DMS 273 (cell line): ENCODE data around the gene DYNC1I2.
"Not testable (repeated sequence)": the region's sequence is repeated elsewhere in the genome, so short reads cannot be mapped to it uniquely, and the experiment has no call there.

Experiments used
- DNase-seq: peaks from one replicate; lab custom pipeline; 2025; ENCODE audit not compliant: unreplicated experiment; lab: John Stamatoyannopoulos, UW

DYNC1I2 gene

DNA sequence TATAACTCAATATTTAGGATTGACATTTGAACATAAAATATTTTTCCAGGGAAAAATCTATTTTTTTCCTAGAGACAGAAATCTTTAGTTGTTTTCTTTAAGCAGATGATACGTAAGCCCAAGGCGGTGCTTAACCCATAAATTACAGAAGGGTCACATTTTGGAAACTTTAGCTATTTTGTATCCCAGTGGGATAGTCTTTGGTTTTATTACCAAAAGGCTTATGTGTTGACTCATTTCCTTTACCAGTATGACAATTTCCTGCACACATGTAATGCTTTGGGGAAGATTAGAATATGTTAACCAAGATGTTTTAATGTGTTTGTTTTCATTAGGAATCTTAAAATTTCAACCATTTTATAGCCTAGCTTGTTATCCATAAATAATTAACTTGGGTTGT, 24.8 kb downstream of the DYNC1I2 start:
- DNase-seq: no peak

DNA sequence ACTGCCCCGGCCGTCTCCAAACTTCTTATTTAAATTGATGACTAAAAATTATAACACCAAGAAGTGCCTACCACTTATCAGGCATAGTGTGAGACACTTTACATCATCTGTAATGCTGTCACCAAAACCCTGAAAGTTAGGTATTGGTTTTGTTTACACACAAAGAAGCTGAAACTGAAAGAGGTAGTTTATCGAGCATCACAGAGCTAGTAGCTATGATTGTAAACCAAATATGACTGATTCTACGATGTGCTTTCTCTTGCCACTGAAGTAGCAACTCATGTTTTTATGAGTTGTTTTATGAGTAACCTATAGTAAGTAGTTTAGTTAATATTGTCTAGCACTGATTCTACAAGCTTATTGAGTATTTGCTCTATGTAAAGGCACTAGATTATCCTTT, 31.5 kb downstream of the DYNC1I2 start:
- no peak for DNase-seq

DNA sequence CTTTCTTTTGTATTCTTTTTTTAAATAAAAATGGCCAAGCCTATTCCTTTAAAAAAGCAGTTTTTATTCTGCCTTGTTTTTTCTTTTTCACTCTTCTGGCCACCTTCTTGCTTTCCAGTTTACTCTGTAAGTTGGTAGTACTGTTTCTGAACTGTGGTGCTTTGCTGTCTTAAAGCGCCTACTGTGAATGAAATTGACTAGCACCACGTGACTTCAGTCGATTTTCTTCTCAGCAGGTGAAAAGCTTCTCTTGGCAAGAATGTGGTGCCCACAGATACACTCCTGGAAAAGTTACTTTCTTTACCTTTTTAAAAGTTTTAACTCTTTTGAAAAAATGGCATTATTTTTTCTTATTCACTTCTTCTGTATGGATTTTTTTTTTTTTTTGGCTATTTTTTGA, 32.4 kb downstream of the DYNC1I2 start:
- DNase-seq: no peak

DNA sequence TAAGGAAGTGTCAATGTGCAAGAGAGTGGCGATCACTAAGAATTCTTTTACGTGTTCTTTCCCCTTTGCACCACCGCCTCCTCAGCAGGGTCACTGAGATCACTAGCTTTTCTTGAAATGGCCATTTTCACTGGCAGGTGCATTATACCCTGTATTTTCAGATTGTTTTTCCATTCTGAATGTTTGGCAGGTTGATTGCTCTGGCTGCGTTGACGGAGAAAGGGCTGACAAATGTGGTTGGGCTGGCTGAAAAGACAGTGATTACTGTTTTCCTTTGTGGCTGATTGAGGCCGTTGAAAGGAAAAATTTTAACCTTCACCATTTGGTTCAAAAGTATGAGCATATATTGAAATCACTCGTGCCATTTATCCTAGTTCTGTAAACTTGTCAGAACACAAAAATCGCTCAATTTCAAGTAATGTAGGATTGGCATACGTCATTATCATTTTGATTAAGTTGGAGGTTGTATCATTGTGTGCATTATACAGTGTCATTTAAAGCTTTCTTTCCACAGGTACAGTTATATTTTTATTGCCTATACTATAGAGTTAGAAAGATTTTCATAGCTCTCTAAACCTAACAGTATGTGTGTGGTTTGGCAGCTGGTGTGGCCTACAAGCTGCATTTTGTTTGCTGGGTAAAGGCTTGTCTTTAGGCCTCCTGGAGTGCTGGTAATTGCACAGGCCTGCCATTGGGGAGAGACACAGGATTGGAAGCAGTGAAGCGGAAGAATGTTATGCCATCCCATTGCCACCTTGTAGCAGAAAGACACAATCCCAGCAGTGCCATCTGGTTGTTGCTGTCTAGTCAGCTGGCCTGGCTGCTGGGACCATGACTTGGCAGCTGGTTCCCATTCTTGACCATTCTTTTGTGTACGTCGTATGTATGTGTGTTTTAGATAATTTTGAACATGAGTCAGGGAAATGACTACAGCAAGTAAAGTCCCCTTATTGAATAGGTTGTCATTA, 36.7 kb downstream of the DYNC1I2 start:
- peak; percentile 97 for DNase-seq

GRCh38 chr2:171726847-171727450, 39.7 kb downstream of the DYNC1I2 start:
- peak; percentile 70 for DNase-seq

DNA sequence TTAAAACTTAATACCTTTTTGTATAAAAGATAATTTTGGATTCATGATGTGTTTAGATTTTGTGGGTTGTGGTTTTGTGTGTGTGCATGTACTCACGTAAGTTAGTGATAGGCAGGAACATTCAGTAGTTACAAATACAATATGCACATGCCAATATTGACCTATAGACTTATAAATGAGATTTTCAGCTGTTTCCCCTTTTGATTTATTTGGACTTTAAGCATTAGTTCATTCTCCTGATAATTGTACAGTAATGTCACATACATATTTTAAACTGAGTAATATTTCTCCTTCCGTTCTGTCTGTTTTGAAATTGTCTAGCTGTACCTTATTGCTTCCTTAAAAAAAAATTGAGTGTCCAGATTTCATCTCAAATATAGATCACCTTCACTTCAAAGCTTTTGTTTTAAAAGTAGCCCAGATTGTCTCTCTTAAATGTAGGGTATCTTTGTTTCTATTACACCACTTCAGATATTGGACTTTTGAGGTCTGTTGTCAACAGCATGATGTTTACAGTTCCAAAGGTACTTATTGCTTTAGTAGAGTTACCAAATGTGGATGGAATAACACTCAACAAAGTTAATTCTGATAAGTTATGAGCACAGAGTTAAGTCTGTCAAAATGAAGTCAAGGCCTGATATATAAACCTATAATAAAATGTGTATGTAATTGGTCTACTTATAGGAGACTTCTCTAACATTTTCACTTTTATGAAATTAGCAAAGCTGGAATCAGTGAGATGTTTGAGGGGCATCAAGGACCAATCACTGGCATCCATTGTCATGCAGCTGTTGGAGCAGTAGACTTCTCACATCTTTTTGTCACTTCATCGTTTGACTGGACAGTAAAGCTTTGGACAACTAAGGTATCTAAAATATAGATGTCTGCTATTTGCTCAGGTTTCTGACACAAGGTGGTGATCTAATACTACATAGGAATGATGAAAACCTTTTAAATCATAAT, 42.0 kb downstream of the DYNC1I2 start:
- no peak for DNase-seq

- no peak for DNase-seq
Measured at GRCh38 chr2:171729952-171730317, 42.7 kb downstream of the DYNC1I2 start.

GRCh38 chr2:171735991-171736710, 48.9 kb downstream of the DYNC1I2 start:
- DNase-seq: no peak

DNA sequence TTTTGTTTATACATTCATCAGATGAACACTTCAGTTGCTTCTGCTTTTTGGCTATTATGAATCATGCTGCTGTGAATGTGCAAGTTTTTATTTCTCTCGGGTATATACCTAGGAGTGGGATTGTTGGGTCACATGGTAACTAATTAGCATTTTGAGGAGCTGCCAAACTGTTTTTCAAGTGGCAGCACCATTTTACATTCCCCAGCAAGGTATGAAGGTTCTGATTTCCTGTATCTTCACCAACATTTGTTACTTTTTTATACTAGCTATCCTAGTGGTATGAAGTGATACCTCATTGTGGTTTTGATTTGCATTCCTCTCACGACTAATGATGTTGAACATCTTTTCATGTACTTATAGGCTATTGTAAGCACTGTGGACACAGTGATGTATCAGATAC, 53.9 kb downstream of the DYNC1I2 start:
- peak; percentile 30 for DNase-seq

GRCh38 chr2:171742760-171743159, 55.5 kb downstream of the DYNC1I2 start:
- DNase-seq: no peak

- no peak for DNase-seq
Measured at GRCh38 chr2:171745141-171745540, 57.9 kb downstream of the DYNC1I2 start.

DNA sequence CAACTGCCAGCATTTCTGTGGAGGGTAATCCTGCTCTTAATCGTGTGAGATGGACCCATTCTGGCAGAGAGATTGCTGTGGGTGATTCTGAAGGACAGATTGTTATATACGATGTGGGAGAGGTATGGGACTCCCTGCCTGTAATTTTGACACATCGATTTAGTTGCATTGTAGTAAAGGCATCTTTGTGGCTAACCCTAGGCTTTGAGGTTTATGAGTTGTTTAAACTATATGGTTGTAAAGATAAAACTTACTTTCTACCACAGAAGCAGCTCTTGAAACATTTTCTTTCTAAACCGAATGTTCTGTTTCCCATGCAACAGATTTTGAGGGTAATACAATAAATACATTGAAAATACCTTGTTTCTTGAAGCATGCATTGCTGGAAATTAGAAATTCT, 58.5 kb downstream of the DYNC1I2 start:
- DNase-seq: no peak

DNA sequence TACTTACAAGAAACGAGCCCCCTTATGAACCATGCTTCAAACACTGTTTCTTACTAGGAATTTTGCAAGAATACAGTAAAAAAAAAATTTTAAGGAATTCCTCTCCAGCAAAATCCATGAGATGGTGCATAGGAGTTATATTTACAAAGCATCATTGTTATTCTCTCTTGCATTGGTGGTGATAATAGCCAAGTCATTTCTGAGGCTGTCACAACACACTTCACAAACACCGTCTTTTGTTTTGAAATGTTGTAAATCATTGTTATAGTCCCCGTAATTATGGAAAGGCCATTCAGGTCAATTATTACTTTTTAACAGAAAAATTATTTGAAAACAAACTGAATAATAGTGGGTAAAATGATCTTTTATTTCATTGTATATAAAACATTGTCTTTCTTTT, 60.1 kb downstream of the DYNC1I2 start:
- DNase-seq: no peak

- no peak for DNase-seq
Measured at GRCh38 chr2:171754254-171754939, 67.1 kb downstream of the DYNC1I2 start.

DNA sequence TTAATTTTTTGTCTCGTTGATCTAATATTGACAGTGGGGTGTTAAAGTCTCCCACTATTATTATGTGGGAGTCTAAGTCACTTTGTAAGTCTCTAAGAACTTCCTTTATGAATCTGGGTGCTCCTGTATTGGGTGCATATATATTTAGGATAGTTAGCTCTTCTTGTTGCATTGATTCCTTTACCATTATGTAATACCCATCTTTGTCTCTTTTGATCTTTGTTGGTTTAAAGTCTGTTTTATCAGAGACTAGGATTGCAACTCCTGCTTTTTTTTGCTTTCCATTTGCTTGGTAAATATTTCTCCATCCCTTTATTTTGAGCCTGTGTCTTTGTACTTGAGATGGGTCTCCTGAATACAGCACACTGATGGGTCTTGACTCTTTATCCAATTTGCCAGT, 71.5 kb downstream of the DYNC1I2 start:
- DNase-seq: not testable (repeated sequence)

GRCh38 chr2:171761176-171761575, 73.9 kb downstream of the DYNC1I2 start:
- not testable (repeated sequence) for DNase-seq

DNA sequence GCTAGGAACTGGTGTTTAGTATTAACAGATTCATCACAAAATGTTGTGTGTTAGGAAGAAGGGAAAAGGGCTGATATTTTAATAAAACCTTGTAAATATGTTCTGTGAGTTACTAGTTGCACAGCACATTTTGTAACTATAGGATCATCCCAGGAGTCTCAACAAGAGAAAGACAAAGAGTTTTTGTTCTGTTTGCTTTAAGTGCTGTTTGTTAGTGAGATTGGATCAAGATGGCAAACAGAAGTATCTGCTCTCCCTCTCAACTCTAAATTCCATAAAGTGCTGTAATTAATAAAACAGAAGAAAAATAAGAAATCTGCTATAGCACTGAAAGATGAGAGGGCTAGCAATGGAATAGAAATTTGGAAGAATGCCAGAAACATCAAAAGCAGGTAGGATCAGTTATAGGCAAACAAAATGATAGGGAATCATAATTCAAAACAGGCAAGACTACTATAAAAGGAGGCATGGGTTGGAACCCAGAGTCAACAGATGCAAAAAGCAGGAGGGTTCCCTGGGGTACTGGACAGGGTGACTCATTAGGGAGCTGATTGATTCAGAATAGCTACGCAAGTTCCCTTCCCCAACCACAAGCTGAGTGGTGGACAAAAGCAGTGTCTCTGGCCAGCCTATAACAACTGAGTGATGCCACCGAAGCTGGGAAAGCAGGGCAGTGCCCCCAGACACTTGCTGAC, 75.8 kb downstream of the DYNC1I2 start:
- no peak for DNase-seq

DNA sequence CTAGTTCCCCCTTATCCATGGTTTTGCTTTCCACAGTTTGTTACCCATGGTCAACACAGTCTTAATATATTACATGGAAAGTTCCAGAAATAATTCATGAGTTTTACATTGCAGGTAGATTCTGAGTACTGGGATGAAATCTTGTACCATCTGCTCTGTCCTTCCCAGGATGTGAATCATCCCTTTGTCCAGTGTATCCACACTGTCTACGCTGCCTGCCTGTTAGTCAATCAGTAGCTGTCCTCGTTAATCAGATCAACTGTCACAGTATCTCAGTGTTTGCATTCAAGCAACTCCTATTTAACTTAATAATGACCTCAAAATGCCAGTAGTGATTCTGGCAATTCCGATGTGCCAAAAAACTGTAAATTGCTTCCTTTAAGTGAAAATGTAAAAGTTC, 76.3 kb downstream of the DYNC1I2 start:
- DNase-seq: no peak

- DNase-seq: no peak
Measured at GRCh38 chr2:171771463-171771862, 84.2 kb downstream of the DYNC1I2 start.
